Measurements from ENCODE around the gene LYPLA2.

GRCh38 chr1:23827717-23828116, 36.8 kb downstream of the LYPLA2 start:
- TF ChIP-seq CTCF (IDR thresholded peaks at IDR 0.05 in 2 of 3, conservative IDR thresholded peaks at IDR 0.05 in 1 of 3; ENCODE audit: borderline replicate concordance in 1 of 3, insufficient read depth in 1 of 3, low read depth in 2 of 3, low read length in 2 of 3) (no peak), ATF3 (IDR thresholded peaks at IDR 0.05) (no peak), ZNF274 (IDR thresholded peaks at IDR 0.05; ENCODE audit: low read depth, low read length) (no peak), YY1 (IDR thresholded peaks at IDR 0.05; ENCODE audit: extremely low read depth, insufficient replicate concordance, low read depth, low read length) (no peak)
